CD4-positive, alpha-beta T cell (primary cell): ENCODE measurements around the gene PHACTR3. TPM values are rescaled to one million over a fixed set of nuclear protein-coding genes. Genes with fewer than 3 reads are reported as not detected.

Source experiments
- ATAC-seq: fragments of 200-7000 bp; cut with Tn5 transposase; one replicate; pipeline ENCODE4 v1.10.0; 2022; ENCODE audit warnings: mild to moderate bottlenecking; ENCODE audit not compliant: poor library complexity
- CTCF ChIA-PET: fragments of 350-600 bp; sonication (Branson Sonifier 250); formaldehyde crosslinking; loops from one replicate; lab custom pipeline; 2021; ENCODE audit warnings: antibody characterized with exemption, inconsistent platforms; lab: Charles Lee
- POLR2A ChIA-PET: fragments of 350-600 bp; sonication (Branson Sonifier 250); formaldehyde crosslinking; loops from one replicate; lab custom pipeline; 2021; ENCODE audit warnings: antibody characterized with exemption, inconsistent platforms; lab: Charles Lee
- DNase-seq, 14 experiments: peaks; one replicate each; pipeline ENCODE4 v3.0.0-alpha.2; 2013 to 2020; ENCODE audit warnings: mixed read lengths in 2 of 14
- H3K27ac ChIP-seq, 2 donors: one replicate each; pipeline versions ENCODE4 v1.5.1 to v1.7.0; 2013; ENCODE audit warnings: low read length in 2 of 2, low read depth in 1 of 2, mild to moderate bottlenecking in 1 of 2
- H3K27me3 ChIP-seq, 2 experiments: 1 replicate in 1 of 2; 2 replicates in 1 of 2; pipeline versions ENCODE4 v1.6.1 to v1.7.0; 2013; ENCODE audit warnings: low read length in 2 of 2, control low read depth in 1 of 2, mild to moderate bottlenecking in 1 of 2, moderate library complexity in 1 of 2; ENCODE audit not compliant: insufficient read depth in 2 of 2, control insufficient read depth in 1 of 2
- H3K36me3 ChIP-seq: one replicate; pipeline ENCODE4 v1.6.1; 2013; ENCODE audit warnings: low read length, control low read depth; ENCODE audit not compliant: insufficient read depth
- H3K4me1 ChIP-seq: one replicate; pipeline ENCODE4 v1.6.1; 2013; ENCODE audit warnings: low read length, control low read depth; ENCODE audit not compliant: insufficient read depth
- H3K4me3 ChIP-seq: one replicate; pipeline ENCODE4 v1.5.1; 2013; ENCODE audit warnings: mild to moderate bottlenecking, low read length, moderate library complexity
- H3K9me3 ChIP-seq, 2 experiments: 1 replicate in 1 of 2; 2 replicates in 1 of 2; pipeline versions ENCODE4 v1.6.1 to v1.7.0; 2013; ENCODE audit warnings: low read length in 2 of 2, mild to moderate bottlenecking in 2 of 2, control low read depth in 1 of 2, moderate library complexity in 1 of 2; ENCODE audit not compliant: control insufficient read depth in 1 of 2, insufficient read depth in 1 of 2
- H3K27ac Mint-ChIP-seq: one replicate; pipeline ENCODE4 v1.8.0; 2020; ENCODE audit warnings: mixed read lengths
- H3K27me3 Mint-ChIP-seq: one replicate; pipeline ENCODE4 v1.8.0; 2021; ENCODE audit warnings: mixed read lengths
- H3K36me3 Mint-ChIP-seq: one replicate; pipeline ENCODE4 v1.8.0; 2021; ENCODE audit warnings: low read depth, mixed read lengths
- H3K4me1 Mint-ChIP-seq: one replicate; pipeline ENCODE4 v1.8.0; 2021; ENCODE audit warnings: low read depth, mixed read lengths
- H3K4me3 Mint-ChIP-seq: one replicate; pipeline ENCODE4 v1.8.0; 2020; ENCODE audit warnings: mild to moderate bottlenecking, mixed read lengths
- H3K9me3 Mint-ChIP-seq: one replicate; pipeline ENCODE4 v1.8.0; 2020; ENCODE audit warnings: mixed read lengths
- CTCF ChIP-seq: fragments of 200-600 bp; IDR thresholded peaks from one replicate; pipeline ENCODE4 v1.8.0; 2022; ENCODE audit warnings: antibody characterized with exemption, mild to moderate bottlenecking
- intact Hi-C, 2 experiments: fragments of 100-400 bp; cut with DNase I in 1 of 2; cut with micrococcal nuclease in 1 of 2; formaldehyde crosslinking; loops; one replicate each; pipeline versions ENCODE4 v1.15.1 to v1.9.0; 2023 to 2025; cut with DNase I, micrococcal nuclease
- total RNA-seq, 174 experiments: library from RNA in 2 of 174; stranded (reverse) in 2 of 174; gene quantifications; one replicate each; pipeline ENCODE4 v1.2.3 and lab custom pipeline; 2021 to 2026

PHACTR3 gene
- total RNA-seq, 2 experiments from 2014 or later, result not detected

- peaks cover 12% of the 10 kb centered on the region for H3K9me3 Mint-ChIP-seq
- POLR2A ChIA-PET, result no interaction called here
- no peak overlapping the region for H3K4me3 Mint-ChIP-seq
- H3K27me3 ChIP-seq, result peaks cover 0 to 4% of the 10 kb centered on the region in 2 experiments
- no peaks in the 10 kb centered on the region for H3K4me1 Mint-ChIP-seq
- intact Hi-C loops, result no loop called here
- H3K36me3 Mint-ChIP-seq, result peaks cover 4% of the 10 kb centered on the region
- no peak overlapping the region for H3K27ac Mint-ChIP-seq
- no peaks in the 10 kb centered on the region for H3K4me1 ChIP-seq
- H3K36me3 ChIP-seq, result no peaks in the 10 kb centered on the region
- H3K27me3 Mint-ChIP-seq, result peaks cover 31% of the 10 kb centered on the region
- DNase-seq, result no peak
- peaks cover 19 to 27% of the 10 kb centered on the region in 2 experiments for H3K9me3 ChIP-seq
- no peak overlapping the region for H3K4me3 ChIP-seq
- ATAC-seq, result no peak
- no peak overlapping the region for H3K27ac ChIP-seq
- no peak for TF ChIP-seq CTCF
- CTCF ChIA-PET, result no interaction called here
Measured at GRCh38 chr20:59661153-59661552, 56.8 kb downstream of the PHACTR3 start.

- Histone ChIP-seq H3K4me3 (no peak overlapping the region), H3K27ac (no peak overlapping the region), H3K4me1 (no peaks in the 10 kb centered on the region), H3K27me3 (peaks cover 0 to 4% of the 10 kb centered on the region in 2 experiments), H3K9me3 (peaks cover 19 to 22% of the 10 kb centered on the region in 2 experiments), H3K36me3 (no peaks in the 10 kb centered on the region)
- no peak for TF ChIP-seq CTCF
- intact Hi-C loops, result no loop called here
- ChIA-PET CTCF (no interaction called here), POLR2A (no interaction called here)
- peaks cover 33% of the 10 kb centered on the region for H3K27me3 Mint-ChIP-seq
- ATAC-seq (no peak), DNase-seq (no peak)
- peaks cover 4% of the 10 kb centered on the region for H3K36me3 Mint-ChIP-seq
- H3K4me1 Mint-ChIP-seq, result no peaks in the 10 kb centered on the region
- H3K9me3 Mint-ChIP-seq, result peaks cover 12% of the 10 kb centered on the region
- H3K27ac Mint-ChIP-seq, result no peak overlapping the region
- no peak overlapping the region for H3K4me3 Mint-ChIP-seq
Measured at GRCh38 chr20:59661621-59662020, 57.3 kb downstream of the PHACTR3 start.

GRCh38 chr20:59662161-59662560 is 57.8 kb downstream of the PHACTR3 start:
- Mint-ChIP-seq H3K9me3 (peaks cover 9% of the 10 kb centered on the region), H3K36me3 (peaks cover 4% of the 10 kb centered on the region), H3K27me3 (peaks cover 33% of the 10 kb centered on the region), H3K27ac (no peak overlapping the region), H3K4me1 (no peaks in the 10 kb centered on the region), H3K4me3 (no peak overlapping the region)
- POLR2A ChIA-PET, result no interaction called here
- intact Hi-C loops, result no loop called here
- DNase-seq (no peak), ATAC-seq (no peak)
- Histone ChIP-seq H3K27me3 (peaks cover 0 to 4% of the 10 kb centered on the region in 2 experiments), H3K27ac (no peak overlapping the region), H3K4me3 (no peak overlapping the region), H3K4me1 (no peaks in the 10 kb centered on the region), H3K9me3 (peaks cover 19 to 22% of the 10 kb centered on the region in 2 experiments), H3K36me3 (no peaks in the 10 kb centered on the region)
- TF ChIP-seq CTCF, result no peak
- CTCF ChIA-PET, result no interaction called here
